GM19238 (cell line): ENCODE measurements around the gene ST6GALNAC1.

Source experiments
- DNase-seq: peaks from one replicate; pipeline ENCODE4 v3.0.0; 2011; ENCODE audit warnings: low spot score; ENCODE audit not compliant: insufficient read length

The ST6GALNAC1 gene

GRCh38 chr17:76643553-76644148 is at the start of gene ST6GALNAC1:
ST6GALNAC1 (minus strand) TSS chr17:76643757; CDS start chr17:76643638, 119 bp downstream.
- no peak for DNase-seq

- DNase-seq, result no peak
Measured at GRCh38 chr17:76691379-76692191, 48.0 kb upstream of the ST6GALNAC1 start.

GRCh38 chr17:76690596-76691280 is 47.2 kb upstream of the ST6GALNAC1 start:
- no peak for DNase-seq

- DNase-seq, result no peak
Measured at GRCh38 chr17:76689859-76690258, 46.3 kb upstream of the ST6GALNAC1 start.

GRCh38 chr17:76688165-76688622 is 44.6 kb upstream of the ST6GALNAC1 start:
- no peak for DNase-seq

- no peak for DNase-seq
Measured at GRCh38 chr17:76687298-76688164, 44.0 kb upstream of the ST6GALNAC1 start.

GRCh38 chr17:76686538-76687297 is 43.2 kb upstream of the ST6GALNAC1 start:
- DNase-seq, result no peak

GRCh38 chr17:76685846-76686245 is 42.3 kb upstream of the ST6GALNAC1 start:
- DNase-seq, result no peak

- no peak for DNase-seq
Measured at GRCh38 chr17:76685366-76685765, 41.8 kb upstream of the ST6GALNAC1 start.

- DNase-seq, result no peak
Measured at GRCh38 chr17:76684756-76685155, 41.2 kb upstream of the ST6GALNAC1 start.

- DNase-seq, result no peak
Measured at GRCh38 chr17:76683921-76684745, 40.6 kb upstream of the ST6GALNAC1 start.

- no peak for DNase-seq
Measured at GRCh38 chr17:76683011-76683755, 39.6 kb upstream of the ST6GALNAC1 start.

GRCh38 chr17:76682296-76682695 is 38.7 kb upstream of the ST6GALNAC1 start:
- DNase-seq, result no peak

GRCh38 chr17:76681222-76682137 is 37.9 kb upstream of the ST6GALNAC1 start:
- DNase-seq, result peak; percentile 50

GRCh38 chr17:76679239-76679638 is 35.7 kb upstream of the ST6GALNAC1 start:
- DNase-seq, result no peak

GRCh38 chr17:76678330-76678729 is 34.8 kb upstream of the ST6GALNAC1 start:
- DNase-seq, result no peak

- DNase-seq, result no peak
Measured at GRCh38 chr17:76677406-76677805, 33.8 kb upstream of the ST6GALNAC1 start.

- no peak for DNase-seq
Measured at GRCh38 chr17:76676629-76677028, 33.1 kb upstream of the ST6GALNAC1 start.
